A673 (cell line): ENCODE results near the gene RNGTT.

Experiments
- EZH2 ChIP-seq: fragments of 200-600 bp; sonication (generic); IDR thresholded peaks from 2 replicates; pipeline ENCODE4 v1.6.1; 2017; ENCODE audit warnings: borderline replicate concordance, low read depth, mild to moderate bottlenecking, mixed read lengths, antibody characterized with exemption, low read length; ENCODE audit not compliant: poor library complexity, severe bottlenecking
- TF ChIP-seq, protein P1 (sequence below): fragments of 300-800, 200-600 bp; sonication (generic); conservative IDR thresholded peaks from 2 replicates; pipeline ENCODE4 v1.5.1; 2017; ENCODE audit warnings: low read depth, mild to moderate bottlenecking, antibody characterized with exemption, low read length, moderate library complexity, mixed read lengths

DNA sequence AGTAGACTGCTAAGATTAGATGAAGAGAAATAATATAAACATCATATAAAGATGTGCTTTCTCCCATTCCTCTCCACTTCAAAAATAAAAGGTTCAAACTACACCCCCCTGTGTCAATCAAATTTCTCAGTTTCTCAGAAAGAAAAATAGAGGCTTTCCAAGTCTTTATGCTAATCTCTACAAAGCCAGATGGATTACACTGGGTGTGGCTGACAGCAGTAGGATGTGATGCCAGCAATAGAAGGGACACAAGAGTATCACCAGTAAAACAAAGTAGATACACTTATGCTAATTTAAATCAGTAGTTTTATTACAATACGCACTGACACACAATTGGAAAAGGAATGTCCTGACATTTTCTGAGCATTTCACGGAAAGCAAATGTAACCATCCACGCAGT, 353.4 kb downstream of the RNGTT start:
- TF ChIP-seq, protein P1, sequence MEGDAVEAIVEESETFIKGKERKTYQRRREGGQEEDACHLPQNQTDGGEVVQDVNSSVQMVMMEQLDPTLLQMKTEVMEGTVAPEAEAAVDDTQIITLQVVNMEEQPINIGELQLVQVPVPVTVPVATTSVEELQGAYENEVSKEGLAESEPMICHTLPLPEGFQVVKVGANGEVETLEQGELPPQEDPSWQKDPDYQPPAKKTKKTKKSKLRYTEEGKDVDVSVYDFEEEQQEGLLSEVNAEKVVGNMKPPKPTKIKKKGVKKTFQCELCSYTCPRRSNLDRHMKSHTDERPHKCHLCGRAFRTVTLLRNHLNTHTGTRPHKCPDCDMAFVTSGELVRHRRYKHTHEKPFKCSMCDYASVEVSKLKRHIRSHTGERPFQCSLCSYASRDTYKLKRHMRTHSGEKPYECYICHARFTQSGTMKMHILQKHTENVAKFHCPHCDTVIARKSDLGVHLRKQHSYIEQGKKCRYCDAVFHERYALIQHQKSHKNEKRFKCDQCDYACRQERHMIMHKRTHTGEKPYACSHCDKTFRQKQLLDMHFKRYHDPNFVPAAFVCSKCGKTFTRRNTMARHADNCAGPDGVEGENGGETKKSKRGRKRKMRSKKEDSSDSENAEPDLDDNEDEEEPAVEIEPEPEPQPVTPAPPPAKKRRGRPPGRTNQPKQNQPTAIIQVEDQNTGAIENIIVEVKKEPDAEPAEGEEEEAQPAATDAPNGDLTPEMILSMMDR = no peak
- no peak for TF ChIP-seq EZH2
